Activated T-helper 1 cell treated with Interleukin-2 at 50 U/mL for 16 hours (primary cell): Measurements from ENCODE around the gene CWC15.
"Not testable (repeated sequence)": the region's sequence is repeated elsewhere in the genome, so short reads cannot be mapped to it uniquely, and the experiment has no call there.

ENCODE experiments used
- DNase-seq: peaks from one replicate; pipeline ENCODE4 v3.0.0-alpha.2; 2020; ENCODE audit warnings: low read depth

Gene CWC15

GRCh38 chr11:94954753-94955152 is 18.6 kb downstream of the CWC15 start:
- no peak for DNase-seq

GRCh38 chr11:94948070-94948617 is 25.2 kb downstream of the CWC15 start:
- no peak for DNase-seq

- DNase-seq: no peak
These were observed 26.5 kb downstream of the CWC15 start for GRCh38 chr11:94946812-94947211.

- no peak for DNase-seq
These were observed 32.2 kb downstream of the CWC15 start for GRCh38 chr11:94941131-94941530.

- DNase-seq: no peak
These were observed 34.0 kb downstream of the CWC15 start for GRCh38 chr11:94939346-94939745.

GRCh38 chr11:94938095-94939055 is 35.0 kb downstream of the CWC15 start:
- no peak for DNase-seq

GRCh38 chr11:94934846-94935245 is 38.5 kb downstream of the CWC15 start:
- no peak for DNase-seq

GRCh38 chr11:94934362-94934761 is 39.0 kb downstream of the CWC15 start:
- DNase-seq: no peak

- no peak for DNase-seq
These were observed 39.9 kb downstream of the CWC15 start for GRCh38 chr11:94933223-94934130.

- DNase-seq: no peak
These were observed 40.9 kb downstream of the CWC15 start for GRCh38 chr11:94932503-94932902.

GRCh38 chr11:94932072-94932471 is 41.3 kb downstream of the CWC15 start:
- not testable (repeated sequence) for DNase-seq

GRCh38 chr11:94928117-94928990 is 45.0 kb downstream of the CWC15 start:
- no peak for DNase-seq

- no peak for DNase-seq
These were observed 46.6 kb downstream of the CWC15 start for GRCh38 chr11:94926698-94927237.

- DNase-seq: no peak
These were observed 47.1 kb downstream of the CWC15 start for GRCh38 chr11:94926271-94926625.

- no peak for DNase-seq
These were observed 47.7 kb downstream of the CWC15 start for GRCh38 chr11:94925422-94926270.

GRCh38 chr11:94924612-94925011 is 48.7 kb downstream of the CWC15 start:
- no peak for DNase-seq

GRCh38 chr11:94924171-94924572 is 49.2 kb downstream of the CWC15 start:
- no peak for DNase-seq

GRCh38 chr11:94923004-94923334 is 50.4 kb downstream of the CWC15 start:
- no peak for DNase-seq

GRCh38 chr11:94922321-94923003 is 50.9 kb downstream of the CWC15 start:
- no peak for DNase-seq

- DNase-seq: no peak
These were observed 53.0 kb downstream of the CWC15 start for GRCh38 chr11:94920311-94920710.
